Lower leg skin (tissue), 3 donors: ENCODE measurements around the gene DEGS2.

Source experiments
- CTCF ChIP-seq, 3 donors: fragments of 450-650 bp; IDR thresholded peaks; one replicate each; pipeline ENCODE4 v1.5.1; 2016; ENCODE audit warnings: antibody characterized with exemption in 3 of 3, mild to moderate bottlenecking in 3 of 3, moderate library complexity in 2 of 3
- POLR2A ChIP-seq, 2 donors: fragments of 450-650 bp; IDR thresholded peaks; one replicate each; pipeline ENCODE4 v1.6.1; 2016 to 2017; ENCODE audit warnings: antibody characterized with exemption in 2 of 2, mild to moderate bottlenecking in 1 of 2, moderate library complexity in 1 of 2

GRCh38 chr14:100147181-100147631 lies 12.2 kb downstream of the DEGS2 start:
- TF ChIP-seq CTCF (IDR thresholded peaks at IDR 0.05) (no peak), POLR2A (IDR thresholded peaks at IDR 0.05) (no peak)
